HG02870 (cell line): ENCODE data around the gene TAF1B.

ENCODE experiments used
- ATAC-seq: cut with Tn5 transposase; IDR thresholded peaks from one replicate; pipeline ENCODE4 v1.9.1; 2021; ENCODE audit warnings: mild to moderate bottlenecking, moderate library complexity; ENCODE audit not compliant: unreplicated experiment

Gene TAF1B

GRCh38 chr2:9982891-9983290, 139.6 kb downstream of the TAF1B start:
- no peak for ATAC-seq

- no peak for ATAC-seq
Measured at GRCh38 chr2:9983401-9984216, 140.3 kb downstream of the TAF1B start.
